Subcutaneous abdominal adipose tissue (tissue), 5 donors: ENCODE results near the gene PTPRM.

Experiments
- H3K27ac ChIP-seq: one replicate; pipeline ENCODE4 v1.7.0; 2013; ENCODE audit warnings: low read depth, mild to moderate bottlenecking, inconsistent platforms, low read length, moderate library complexity
- H3K27me3 ChIP-seq, 5 donors: one replicate each; pipeline ENCODE4 v1.7.0; 2013; ENCODE audit warnings: low read length in 5 of 5, inconsistent platforms in 1 of 5; ENCODE audit not compliant: control insufficient read depth in 5 of 5, insufficient read depth in 4 of 5
- H3K36me3 ChIP-seq, 5 donors: one replicate each; pipeline ENCODE4 v1.7.0; 2013; ENCODE audit warnings: low read length in 5 of 5; ENCODE audit not compliant: control insufficient read depth in 5 of 5, insufficient read depth in 5 of 5
- H3K4me1 ChIP-seq, 5 donors: one replicate each; pipeline ENCODE4 v1.7.0; 2013; ENCODE audit warnings: low read length in 5 of 5, mild to moderate bottlenecking in 3 of 5, moderate library complexity in 1 of 5; ENCODE audit not compliant: control insufficient read depth in 5 of 5, insufficient read depth in 5 of 5
- H3K4me3 ChIP-seq, 5 donors: one replicate each; pipeline ENCODE4 v1.7.0; 2013; ENCODE audit warnings: low read length in 5 of 5, low read depth in 1 of 5
- H3K9ac ChIP-seq, 5 donors: one replicate each; pipeline ENCODE4 v1.7.0; 2013; ENCODE audit warnings: low read length in 5 of 5, mild to moderate bottlenecking in 4 of 5, moderate library complexity in 3 of 5
- H3K9me3 ChIP-seq, 5 donors: one replicate each; pipeline ENCODE4 v1.7.0; 2013; ENCODE audit warnings: low read length in 5 of 5; ENCODE audit not compliant: control insufficient read depth in 5 of 5
- donor health status: healthy.
- donor health status: healthy.
- donor health status: healthy.
- donor health status: healthy.
- donor health status: healthy.

PTPRM gene

DNA sequence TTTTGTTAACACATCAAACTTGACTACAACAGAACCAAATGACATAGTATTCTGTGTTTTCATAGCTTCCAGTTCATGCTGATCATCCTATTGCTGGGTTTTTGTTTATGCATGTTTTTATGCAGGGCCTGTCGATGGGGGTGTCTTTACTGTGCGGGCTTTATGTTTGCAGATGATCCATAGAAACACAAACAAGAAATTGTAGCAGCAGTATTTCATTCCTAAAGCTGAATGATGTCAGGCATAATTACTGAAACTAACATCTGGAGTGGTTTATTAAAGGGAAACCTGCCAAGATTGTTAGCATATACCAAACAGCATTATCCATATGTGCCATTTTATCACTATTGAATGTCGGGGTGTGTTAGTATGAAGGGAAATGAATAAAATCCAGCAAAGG lies 129.7 kb downstream of the PTPRM start:
- no peaks in the 10 kb centered on the region for H3K36me3 ChIP-seq
- H3K27me3 ChIP-seq: no peaks in the 10 kb centered on the region
- H3K4me1 ChIP-seq: peaks cover 0 to 5% (median 0%) of the 10 kb centered on the region in 5 donors
- no peak overlapping the region for H3K4me3 ChIP-seq
- no peaks in the 10 kb centered on the region for H3K9me3 ChIP-seq
- H3K9ac ChIP-seq: no peak overlapping the region
- H3K27ac ChIP-seq: no peak overlapping the region

DNA sequence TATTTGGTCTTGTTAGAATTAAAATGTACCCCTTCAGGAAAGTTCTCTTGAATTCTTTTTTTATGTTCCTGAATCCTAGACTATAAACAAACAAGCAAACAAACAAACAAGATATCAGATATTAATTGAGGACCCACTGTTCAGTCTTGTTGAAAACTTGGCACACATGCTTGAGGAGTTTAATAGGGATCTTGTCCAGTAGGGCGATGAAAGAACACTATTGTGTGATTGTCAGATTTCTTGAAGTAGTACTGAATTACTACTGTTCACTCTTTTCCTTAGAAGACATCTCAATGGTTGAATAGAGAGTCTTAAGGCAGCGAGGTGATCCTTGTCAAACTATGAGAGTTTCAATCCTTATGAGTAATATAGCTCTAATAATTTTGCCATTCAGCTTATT lies 130.2 kb downstream of the PTPRM start:
- Histone ChIP-seq H3K36me3 (no peaks in the 10 kb centered on the region), H3K4me3 (no peak overlapping the region), H3K4me1 (peaks cover 0 to 5% (median 0%) of the 10 kb centered on the region in 5 donors), H3K9ac (no peak overlapping the region), H3K9me3 (no peaks in the 10 kb centered on the region), H3K27ac (no peak overlapping the region), H3K27me3 (no peaks in the 10 kb centered on the region)

DNA sequence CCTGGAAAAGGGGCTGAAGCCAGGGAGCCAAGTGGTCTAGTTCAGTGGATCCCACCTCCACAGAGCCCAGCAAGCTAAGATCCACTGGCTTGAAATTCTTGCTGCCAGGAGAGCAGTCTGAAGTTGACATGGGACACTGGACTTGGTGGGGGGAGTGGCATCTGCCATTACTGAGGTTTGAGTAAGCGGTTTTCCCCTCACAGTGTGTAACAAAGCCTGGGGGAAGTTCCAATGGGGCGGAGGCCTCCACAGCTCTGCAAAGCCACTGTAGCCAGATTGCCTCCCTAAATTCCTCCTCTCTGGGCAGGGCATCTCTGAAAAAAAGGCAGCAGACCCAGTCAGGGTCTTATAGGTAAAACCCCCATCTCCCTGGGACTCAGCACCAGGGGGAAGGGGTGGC lies 144.4 kb downstream of the PTPRM start:
- Histone ChIP-seq H3K9me3 (no peaks in the 10 kb centered on the region), H3K9ac (no peak overlapping the region), H3K4me1 (no peaks in the 10 kb centered on the region), H3K27ac (no peak overlapping the region), H3K4me3 (no peak overlapping the region), H3K27me3 (no peaks in the 10 kb centered on the region), H3K36me3 (no peaks in the 10 kb centered on the region)

DNA sequence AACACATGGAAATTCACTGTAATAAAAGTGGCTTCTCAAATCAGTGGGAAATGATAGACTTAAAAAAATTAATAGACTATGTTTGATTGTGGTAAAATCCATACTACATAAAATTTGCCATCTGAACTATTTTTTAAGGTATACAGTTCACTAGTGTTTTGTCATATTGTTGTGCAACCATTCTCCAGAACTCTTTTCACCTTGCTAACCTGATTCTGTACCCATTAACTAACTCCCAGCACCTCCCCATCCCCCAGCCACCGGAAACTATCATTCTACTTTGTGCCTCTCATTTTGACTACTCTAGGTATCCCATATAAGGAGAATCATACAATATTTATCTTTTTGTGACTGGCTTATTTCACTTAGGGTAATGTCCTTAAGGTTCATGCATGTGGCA lies 153.3 kb downstream of the PTPRM start:
- peaks cover 0 to 13% (median 4%) of the 10 kb centered on the region in 5 donors for H3K4me1 ChIP-seq
- no peak overlapping the region for H3K9ac ChIP-seq
- H3K27me3 ChIP-seq: no peaks in the 10 kb centered on the region
- no peak overlapping the region for H3K27ac ChIP-seq
- no peak overlapping the region for H3K4me3 ChIP-seq
- H3K9me3 ChIP-seq: peaks cover 0 to 7% (median 2%) of the 10 kb centered on the region in 5 donors
- H3K36me3 ChIP-seq: no peaks in the 10 kb centered on the region

- Histone ChIP-seq H3K9me3 (peaks cover 0 to 7% (median 2%) of the 10 kb centered on the region in 5 donors), H3K4me1 (peaks cover 0 to 13% (median 6%) of the 10 kb centered on the region in 5 donors), H3K27me3 (no peaks in the 10 kb centered on the region), H3K36me3 (no peaks in the 10 kb centered on the region), H3K27ac (no peak overlapping the region), H3K4me3 (no peak overlapping the region), H3K9ac (no peak overlapping the region)
These were observed 154.4 kb downstream of the PTPRM start for GRCh38 chr18:7721532-7721931.

DNA sequence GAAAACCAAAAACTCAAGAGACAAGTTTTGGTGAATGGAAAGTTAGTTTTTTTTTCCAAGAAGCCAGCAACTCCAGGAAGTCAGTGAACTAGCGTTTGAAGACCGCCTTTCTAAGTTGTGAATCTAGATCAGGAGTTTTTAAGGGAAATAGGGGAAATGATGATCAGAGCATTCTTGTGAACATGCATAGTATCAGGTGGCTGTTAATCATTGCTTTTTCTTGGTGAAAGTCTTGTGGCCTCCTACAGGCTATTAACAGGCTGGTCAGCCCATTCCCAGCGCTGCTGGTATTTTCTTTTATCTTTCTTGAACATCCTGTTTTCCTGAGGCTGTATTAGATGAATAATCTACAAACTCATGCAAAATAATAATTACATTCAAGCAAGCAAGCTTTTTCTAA lies 155.8 kb downstream of the PTPRM start:
- H3K27me3 ChIP-seq: no peaks in the 10 kb centered on the region
- H3K9me3 ChIP-seq: no peaks in the 10 kb centered on the region
- H3K4me3 ChIP-seq: no peak overlapping the region
- H3K4me1 ChIP-seq: peaks cover 2 to 26% (median 16%) of the 10 kb centered on the region in 5 donors
- no peaks in the 10 kb centered on the region for H3K36me3 ChIP-seq
- H3K9ac ChIP-seq: no peak overlapping the region
- no peak overlapping the region for H3K27ac ChIP-seq

DNA sequence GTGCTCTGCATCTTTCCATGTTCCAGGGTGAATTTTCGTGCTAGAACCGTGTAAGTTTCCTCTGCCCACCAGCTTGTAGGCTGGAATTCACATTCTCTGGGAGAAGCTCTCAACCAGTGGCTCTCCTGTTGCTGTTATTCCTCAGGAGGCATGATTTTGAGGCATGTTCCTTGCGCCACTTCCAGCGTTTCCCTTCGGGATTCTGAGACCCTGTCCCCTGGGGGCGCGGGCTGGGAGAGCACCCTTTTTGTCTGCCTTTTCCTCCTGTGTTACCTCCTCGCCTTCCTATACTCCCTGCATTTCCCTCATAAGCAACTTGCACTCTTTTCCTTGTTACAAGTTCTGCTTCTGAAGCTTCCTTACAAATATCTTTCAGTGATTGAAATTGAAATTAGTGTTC lies 156.4 kb downstream of the PTPRM start:
- Histone ChIP-seq H3K4me3 (no peak overlapping the region), H3K27me3 (no peaks in the 10 kb centered on the region), H3K4me1 (peaks cover 2 to 32% (median 18%) of the 10 kb centered on the region in 5 donors), H3K36me3 (no peaks in the 10 kb centered on the region), H3K27ac (no peak overlapping the region), H3K9ac (no peak overlapping the region), H3K9me3 (no peaks in the 10 kb centered on the region)

DNA sequence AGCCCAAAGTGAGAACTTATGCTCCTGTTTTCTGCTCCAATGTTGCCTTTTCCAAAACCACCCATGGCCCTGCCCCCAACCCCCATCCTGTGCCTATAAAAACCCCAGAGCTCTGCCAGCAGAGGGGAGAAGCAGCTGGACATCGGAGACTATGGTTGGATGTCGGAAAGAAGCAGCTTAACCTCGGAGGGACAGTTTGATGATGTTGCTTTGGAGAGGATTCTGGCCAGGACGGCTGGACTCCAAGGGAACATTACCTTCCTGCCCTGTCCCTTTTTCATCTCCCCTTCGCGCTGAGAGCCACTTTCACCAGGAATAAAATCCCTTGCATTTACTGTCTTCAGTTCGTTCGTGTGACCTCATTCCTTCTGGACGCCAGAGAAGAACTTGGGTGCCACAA lies 158.4 kb downstream of the PTPRM start:
- H3K27ac ChIP-seq: no peak overlapping the region
- no peak overlapping the region for H3K9ac ChIP-seq
- no peak overlapping the region for H3K4me3 ChIP-seq
- no peaks in the 10 kb centered on the region for H3K9me3 ChIP-seq
- H3K36me3 ChIP-seq: no peaks in the 10 kb centered on the region
- peaks cover 2 to 32% (median 18%) of the 10 kb centered on the region in 5 donors for H3K4me1 ChIP-seq
- H3K27me3 ChIP-seq: no peaks in the 10 kb centered on the region

- Histone ChIP-seq H3K4me3 (no peak overlapping the region), H3K9me3 (no peaks in the 10 kb centered on the region), H3K9ac (no peak overlapping the region), H3K27ac (no peak overlapping the region), H3K36me3 (no peaks in the 10 kb centered on the region), H3K27me3 (no peaks in the 10 kb centered on the region), H3K4me1 (peaks cover 2 to 32% (median 18%) of the 10 kb centered on the region in 5 donors)
These were observed 158.8 kb downstream of the PTPRM start for GRCh38 chr18:7725897-7726296.

DNA sequence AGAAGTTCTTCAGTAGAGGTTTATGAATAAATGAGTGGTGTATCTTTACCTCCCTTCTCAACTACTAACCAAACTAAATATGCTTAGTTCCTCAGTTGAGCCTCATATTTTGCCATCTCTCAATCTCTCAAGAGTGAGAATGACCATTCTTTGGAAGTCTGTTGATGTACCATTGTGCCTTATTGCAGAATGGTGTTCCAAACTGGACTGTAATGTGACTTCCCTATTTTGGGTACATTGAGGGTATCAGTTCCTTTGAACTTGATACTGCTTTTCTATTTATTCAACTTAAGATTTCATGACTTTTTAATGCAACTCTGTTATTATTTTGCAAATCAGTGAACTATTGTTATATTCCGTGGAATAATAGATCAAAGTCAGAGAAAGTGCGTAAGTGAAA lies 159.4 kb downstream of the PTPRM start:
- Histone ChIP-seq H3K4me3 (no peak overlapping the region), H3K4me1 (peaks cover 2 to 27% (median 18%) of the 10 kb centered on the region in 5 donors), H3K27ac (no peak overlapping the region), H3K36me3 (no peaks in the 10 kb centered on the region), H3K27me3 (no peaks in the 10 kb centered on the region), H3K9ac (no peak overlapping the region), H3K9me3 (no peaks in the 10 kb centered on the region)
